Prostate gland (tissue), 2 donors: ENCODE measurements around the gene LSM12. TPM values are rescaled to one million over a fixed set of nuclear protein-coding genes. Genes with fewer than 3 reads are reported as not detected.

Source experiments
- DNase-seq: peaks from one replicate; pipeline ENCODE4 v3.0.0-alpha.2; 2019; ENCODE audit warnings: low spot score
- H3K27ac ChIP-seq, 2 donors: fragments of 200-600 bp; sonication (generic); 2 replicates each; pipeline ENCODE4 v1.5.1; 2017 to 2019
- H3K27me3 ChIP-seq: fragments of 200-600 bp; sonication (generic); replicated peaks from 2 replicates; pipeline ENCODE4 v1.5.1; 2019; ENCODE audit not compliant: insufficient read depth
- H3K36me3 ChIP-seq, 2 donors: fragments of 200-600 bp; sonication (generic); 1 replicate in 1 of 2; 2 replicates in 1 of 2; pipeline versions ENCODE4 v1.5.1 to v1.8.1; 2017 to 2019
- H3K4me1 ChIP-seq: fragments of 200-600 bp; sonication (generic); replicated peaks from 2 replicates; pipeline ENCODE4 v1.5.1; 2019
- H3K4me3 ChIP-seq, 2 donors: fragments of 200-600 bp; sonication (generic); 2 replicates each; pipeline ENCODE4 v1.5.1; 2017 to 2019
- H3K9me3 ChIP-seq: fragments of 200-600 bp; sonication (generic); 2 replicates; pipeline ENCODE4 v1.5.1; 2017
- CTCF ChIP-seq, 4 experiments: fragments of 200-600 bp in 2 of 4; fragments of 450-650 bp in 2 of 4; sonication (generic) in 2 of 4; IDR thresholded peaks; 1 replicate in 3 of 4; 2 replicates in 1 of 4; pipeline ENCODE4 v1.5.1; 2016 to 2019; ENCODE audit warnings: antibody characterized with exemption in 4 of 4, mild to moderate bottlenecking in 2 of 4, moderate library complexity in 2 of 4
- POLR2A ChIP-seq: fragments of 450-650 bp; IDR thresholded peaks from one replicate; pipeline ENCODE4 v1.6.1; 2016; ENCODE audit warnings: antibody characterized with exemption, mild to moderate bottlenecking
- POLR2AphosphoS5 ChIP-seq: sonication (generic); formaldehyde crosslinking; IDR thresholded peaks from one replicate; pipeline ENCODE4 v1.6.1; 2017; ENCODE audit warnings: antibody characterized with exemption
- WGBS: methylation state at CpG from one replicate; pipeline ENCODE4 v1.1.5; 2018; 5-methylcytosine and 5-hydroxymethylcytosine counted together
- intact Hi-C: fragments of 100-400 bp; cut with DNase I; formaldehyde crosslinking; loops from one replicate; pipeline ENCODE4 v1.14.2; 2022
- total RNA-seq, 2 donors: library from RNA; depleted of rRNA; stranded (reverse); fragments of >200 nt; gene quantifications; one replicate each; pipeline ENCODE4 v1.1.0, GENCODE V29; 2016

Gene LSM12
- total RNA-seq, 2 donors from 2014 or later: 30.0 to 45.2 TPM

- TF ChIP-seq POLR2A (no peak), POLR2AphosphoS5 (no peak), CTCF (IDR thresholded peaks at IDR 0.05) (no peak)
- no peak overlapping the region for H3K4me3 ChIP-seq
- DNase-seq: no peak
- H3K36me3 ChIP-seq: no peaks in the 10 kb centered on the region
- H3K27me3 ChIP-seq: no peaks in the 10 kb centered on the region
- H3K9me3 ChIP-seq: no peaks in the 10 kb centered on the region
- intact Hi-C loops: no loop called here
- 89% methylated on average over 9 of the region's 9 CpGs for WGBS
- peaks cover 36% of the 10 kb centered on the region for H3K4me1 ChIP-seq
- H3K27ac ChIP-seq: no peak overlapping the region
These were observed 8.4 kb upstream of the LSM12 start for GRCh38 chr17:44074911-44075285.

DNA sequence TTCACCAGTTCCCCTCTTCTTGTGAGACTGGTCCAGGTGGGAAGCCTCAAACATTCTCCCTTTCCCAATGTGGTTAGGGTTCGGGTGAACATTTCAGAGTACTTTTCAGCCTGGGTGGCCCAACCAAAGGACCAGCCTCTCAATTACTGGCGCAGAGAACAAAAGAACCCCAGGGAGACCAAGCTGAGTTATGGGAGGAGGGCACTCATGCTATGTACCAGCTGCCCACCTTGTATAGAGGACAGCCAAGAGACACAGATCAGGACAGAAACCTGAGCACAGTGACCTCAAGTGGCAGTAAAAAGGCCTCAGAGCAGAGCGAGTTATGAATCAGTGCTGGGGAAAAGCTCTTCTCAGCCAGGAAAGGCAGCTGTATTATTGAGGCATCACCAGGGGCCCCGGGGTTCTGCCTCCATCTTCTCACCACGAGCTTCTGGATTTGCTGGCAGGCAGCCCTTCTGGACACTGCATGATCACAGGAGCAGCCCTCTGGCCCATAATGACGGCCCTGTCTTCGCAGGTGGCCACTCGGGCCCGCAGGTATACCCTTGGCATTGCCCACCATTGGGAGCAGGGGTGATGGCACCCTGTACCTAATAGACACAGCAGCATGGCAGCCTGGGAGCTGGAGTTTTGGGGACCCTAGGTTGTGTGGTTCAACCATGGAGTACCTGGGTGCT lies 7.9 kb upstream of the LSM12 start:
- Histone ChIP-seq H3K36me3 (no peaks in the 10 kb centered on the region), H3K9me3 (no peaks in the 10 kb centered on the region), H3K4me1 (peaks cover 36% of the 10 kb centered on the region), H3K27me3 (no peaks in the 10 kb centered on the region), H3K4me3 (no peak overlapping the region), H3K27ac (no peak overlapping the region)
- intact Hi-C loops: no loop called here
- no peak for TF ChIP-seq POLR2AphosphoS5
- no peak for TF ChIP-seq CTCF (IDR thresholded peaks at IDR 0.05)
- no peak for TF ChIP-seq POLR2A
- no peak for DNase-seq
- 70% methylated on average over 9 of the region's 9 CpGs for WGBS

DNA sequence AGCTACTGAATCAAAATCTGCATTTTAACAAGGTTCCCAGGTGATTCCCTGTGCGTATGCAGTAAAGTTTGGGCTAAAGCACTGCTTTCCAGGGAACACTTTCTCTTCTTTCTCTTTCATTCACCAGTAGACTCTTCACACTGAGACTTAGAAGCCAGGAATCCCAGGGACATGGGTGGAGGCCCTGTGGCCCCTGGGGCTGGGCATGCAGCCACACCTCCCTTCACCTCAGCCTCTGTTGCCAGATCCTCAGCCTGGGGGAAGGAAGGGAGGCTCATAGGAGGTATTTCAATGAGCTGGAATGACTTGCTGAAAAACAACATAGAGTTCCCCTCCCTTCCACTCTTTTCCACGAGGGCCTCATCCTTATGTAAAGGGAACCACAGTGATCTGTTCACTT lies 5.3 kb upstream of the LSM12 start:
- 18% methylated on average over 2 of the region's 2 CpGs for WGBS
- Histone ChIP-seq H3K27me3 (no peaks in the 10 kb centered on the region), H3K36me3 (no peaks in the 10 kb centered on the region), H3K27ac (peak overlapping the region; percentile 85 to 89), H3K4me1 (peaks cover 23% of the 10 kb centered on the region), H3K9me3 (no peaks in the 10 kb centered on the region), H3K4me3 (peak overlapping the region in 1 of 2 donors; percentile 75)
- TF ChIP-seq POLR2A: no peak
- no peak for TF ChIP-seq CTCF (IDR thresholded peaks at IDR 0.05)
- no peak for TF ChIP-seq POLR2AphosphoS5
- DNase-seq: no peak
- intact Hi-C loops: no loop called here

GRCh38 chr17:44071198-44071520 lies 4.7 kb upstream of the LSM12 start:
- Histone ChIP-seq H3K4me3 (peak overlapping the region; percentile 52 to 75), H3K4me1 (peaks cover 19% of the 10 kb centered on the region), H3K36me3 (no peaks in the 10 kb centered on the region), H3K9me3 (no peaks in the 10 kb centered on the region), H3K27me3 (no peaks in the 10 kb centered on the region), H3K27ac (peak overlapping the region; percentile 85 to 89)
- intact Hi-C loops: no loop called here
- WGBS: under 1% methylated on average over 3 of the region's 3 CpGs
- DNase-seq: no peak
- TF ChIP-seq POLR2AphosphoS5: no peak
- TF ChIP-seq POLR2A: no peak
- no peak for TF ChIP-seq CTCF (IDR thresholded peaks at IDR 0.05)

GRCh38 chr17:44070455-44071197 lies 4.2 kb upstream of the LSM12 start, which contains the start of gene G6PC3:
G6PC3 (plus strand) TSS chr17:44070735; CDS start chr17:44070966, 231 bp downstream.
- no peaks in the 10 kb centered on the region for H3K9me3 ChIP-seq
- intact Hi-C loops: loop anchor here (1.0 kb wide), 1 partner anchor 53 kb away; the partner anchor contains the start of gene HDAC5
- H3K4me3 ChIP-seq: peak within 1 kb of the TSS; percentile 52 to 75
- TF ChIP-seq POLR2AphosphoS5 (peak; percentile 99), CTCF (IDR thresholded peaks at IDR 0.05) (peak in 2 of 4 experiments; percentile 22 to 49), POLR2A (peak; percentile 61)
- H3K36me3 ChIP-seq: no peaks in the 10 kb centered on the region
- H3K27ac ChIP-seq: peak within 1 kb of the TSS; percentile 85 to 89
- peak; percentile 95 for DNase-seq
- peaks cover 14% of the 10 kb centered on the region for H3K4me1 ChIP-seq
- no peaks in the 10 kb centered on the region for H3K27me3 ChIP-seq
- WGBS: under 1% methylated on average over 48 of the region's 53 CpGs
